ENCODE results near the gene CAMK2D.

CAMK2D gene

GRCh38 chr4:113561092-113561491, 200.4 kb downstream of the CAMK2D start:
- DNase-seq, result no peak

- DNase-seq, result no peak
Measured at GRCh38 chr4:113560579-113560978, 201.0 kb downstream of the CAMK2D start.

DNA sequence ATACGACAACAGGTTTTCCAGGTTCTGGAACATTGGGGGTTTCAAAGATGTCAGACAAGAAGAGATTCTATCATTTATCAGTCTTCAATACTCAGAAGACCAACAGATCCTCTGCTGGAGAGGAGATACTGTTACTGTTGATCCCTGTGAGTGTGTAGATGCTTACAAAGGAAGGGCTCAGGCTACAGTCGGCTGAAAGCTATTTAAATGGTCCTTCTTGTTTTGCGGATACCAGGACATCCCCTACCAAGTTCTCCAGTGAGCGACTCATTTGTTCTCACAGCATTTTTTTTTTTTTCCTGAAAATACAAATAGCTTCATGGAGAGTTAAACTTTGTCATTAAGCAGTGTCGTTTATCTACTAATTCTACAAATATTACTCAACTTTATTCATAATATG, 201.6 kb downstream of the CAMK2D start:
- DNase-seq, result no peak

DNA sequence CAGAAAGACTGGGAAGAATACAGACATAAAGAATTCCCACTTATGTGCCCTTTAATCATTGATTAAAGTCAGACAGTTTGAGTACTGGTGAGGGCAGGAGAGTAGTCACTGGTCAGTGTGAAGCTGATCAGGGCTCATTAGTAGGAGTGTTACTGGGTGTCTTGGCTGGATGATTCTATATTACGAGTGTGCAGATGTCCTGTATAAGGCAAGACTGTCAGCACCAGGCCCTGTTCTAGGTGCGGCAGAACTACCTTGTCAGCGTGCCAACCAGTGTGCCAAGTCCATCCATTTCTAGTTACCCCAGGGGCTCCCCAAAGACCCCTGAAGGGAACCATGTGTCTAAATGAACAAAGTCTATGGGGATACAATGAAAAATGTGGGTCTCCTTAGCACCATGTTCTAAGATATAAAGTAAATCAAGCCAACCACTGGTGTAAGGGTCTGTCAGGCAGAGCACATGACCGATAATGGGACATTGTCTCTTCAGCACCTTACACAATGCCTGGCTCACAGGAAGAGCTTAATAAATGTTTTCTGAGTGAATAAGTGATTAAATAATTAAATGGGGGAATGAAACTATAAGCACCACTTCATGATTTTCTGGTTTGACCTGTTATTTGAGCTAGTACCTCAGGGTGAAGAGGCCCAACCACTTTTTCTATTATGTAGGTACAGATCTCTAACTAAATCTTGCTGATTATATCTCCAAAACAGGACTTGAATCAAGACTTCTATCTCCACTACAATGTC, 205.0 kb downstream of the CAMK2D start:
- DNase-seq, result no peak

- DNase-seq, result no peak
Measured at GRCh38 chr4:113555868-113556267, 205.7 kb downstream of the CAMK2D start.

DNA sequence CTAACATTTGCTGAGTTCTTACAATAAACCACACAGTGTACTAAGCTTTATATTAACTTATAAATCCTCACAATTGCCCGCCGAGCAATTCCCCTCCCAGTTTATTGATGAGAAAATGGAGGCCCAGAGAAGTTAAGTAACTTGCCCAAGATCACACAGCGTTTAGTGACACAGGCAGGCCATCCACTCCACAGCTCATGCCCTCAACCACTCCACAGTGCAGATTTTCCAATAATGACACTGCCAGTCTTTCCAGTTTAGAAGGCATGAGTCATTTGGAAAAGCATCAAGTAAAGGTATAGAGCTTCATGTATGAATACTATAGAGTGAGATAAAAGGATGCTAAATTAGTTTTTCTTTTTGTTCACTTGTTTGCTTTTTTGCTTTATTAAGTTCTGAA, 208.5 kb downstream of the CAMK2D start:
- DNase-seq, result no peak

- DNase-seq, result no peak
Measured at GRCh38 chr4:113550510-113550909, 211.0 kb downstream of the CAMK2D start.

DNA sequence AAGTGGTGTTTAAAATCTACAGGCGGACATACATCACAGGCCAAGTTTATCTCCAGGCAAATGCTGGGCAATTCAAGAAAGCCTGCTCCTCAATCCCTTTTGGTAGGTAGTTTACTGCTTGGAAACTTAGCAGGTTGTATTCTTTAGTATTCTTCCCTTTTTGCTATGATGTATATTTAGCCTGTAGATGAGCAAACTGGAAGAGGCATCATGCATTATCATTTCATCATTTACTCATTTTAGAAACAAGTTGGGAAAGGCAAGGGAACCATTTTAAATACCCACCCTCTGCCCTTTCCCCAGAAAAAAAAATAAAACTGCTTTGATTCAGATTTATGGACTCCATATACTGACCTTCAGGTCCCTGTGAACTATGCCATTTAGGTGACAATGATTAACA, 213.2 kb downstream of the CAMK2D start:
- no peak for DNase-seq

DNA sequence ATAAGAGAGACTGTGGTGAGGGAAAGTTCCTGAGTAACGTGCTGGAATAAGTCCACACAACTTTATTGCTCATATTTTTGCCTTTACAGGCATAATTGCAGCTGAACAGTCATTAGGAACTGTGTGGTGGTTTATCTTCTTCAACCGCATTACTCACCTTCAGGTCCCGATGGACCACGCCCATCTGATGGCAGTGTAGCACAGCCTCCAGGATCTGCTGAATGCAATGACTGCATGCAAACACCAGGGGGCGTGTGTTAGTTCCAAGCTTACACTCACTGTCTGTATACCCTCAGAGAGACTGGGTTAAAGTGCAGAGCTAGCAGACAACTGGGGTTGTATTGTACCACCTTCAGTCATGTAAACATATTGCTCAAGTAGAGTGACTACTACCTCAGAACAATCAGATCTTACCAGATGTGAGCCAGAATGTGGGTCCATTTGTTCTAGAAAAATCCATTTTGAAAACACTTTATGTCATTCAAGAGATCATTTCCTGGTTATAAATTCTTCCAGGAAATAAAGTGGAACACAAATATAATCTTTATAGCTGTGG, 214.0 kb downstream of the CAMK2D start:
- peak; percentile 12 to 87 for DNase-seq

GRCh38 chr4:113541933-113542332, 219.6 kb downstream of the CAMK2D start:
- no peak for DNase-seq

DNA sequence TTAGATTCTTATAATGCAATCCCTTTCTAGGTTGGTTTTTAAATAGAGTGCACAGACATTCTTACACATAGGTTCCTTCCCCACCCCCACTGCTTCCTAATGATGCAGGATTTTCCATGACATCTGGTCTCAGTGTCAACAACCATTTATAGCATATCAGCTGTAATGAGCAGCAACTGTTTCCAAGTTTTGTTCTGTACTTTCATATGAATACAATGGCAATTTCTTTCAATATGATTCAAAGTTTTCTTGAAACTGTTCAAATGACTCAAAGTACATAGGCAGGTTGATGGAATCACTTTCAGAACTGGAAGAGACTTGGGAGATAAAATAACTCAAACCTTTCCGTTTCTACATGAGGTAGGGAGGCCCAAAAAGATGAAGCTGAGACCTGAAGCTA, 220.7 kb downstream of the CAMK2D start:
- no peak for DNase-seq

GRCh38 chr4:113539408-113539807, 222.1 kb downstream of the CAMK2D start:
- no peak for DNase-seq

GRCh38 chr4:113537628-113538027, 223.9 kb downstream of the CAMK2D start:
- no peak for DNase-seq

DNA sequence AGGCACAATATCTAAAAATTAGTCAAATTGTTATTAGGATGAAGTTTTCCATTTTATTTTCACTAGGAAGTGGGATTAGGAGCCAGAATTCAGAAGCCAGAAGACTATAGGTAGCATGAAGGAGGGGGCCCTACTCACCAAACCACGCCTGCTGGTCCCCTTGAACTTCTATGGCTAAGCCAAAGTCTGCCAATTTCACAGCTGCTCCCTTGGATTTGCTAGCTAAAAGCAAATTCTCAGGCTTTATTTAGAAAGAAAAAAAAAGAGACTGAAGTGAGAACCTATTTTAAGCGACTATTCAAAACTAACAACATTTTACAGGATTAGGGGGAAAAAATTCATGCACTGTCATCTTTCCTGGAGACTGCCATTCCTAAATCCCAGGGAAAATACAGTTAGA, 224.3 kb downstream of the CAMK2D start:
- no peak for DNase-seq

- no peak for DNase-seq
Measured at GRCh38 chr4:113534711-113535110, 226.8 kb downstream of the CAMK2D start.

DNA sequence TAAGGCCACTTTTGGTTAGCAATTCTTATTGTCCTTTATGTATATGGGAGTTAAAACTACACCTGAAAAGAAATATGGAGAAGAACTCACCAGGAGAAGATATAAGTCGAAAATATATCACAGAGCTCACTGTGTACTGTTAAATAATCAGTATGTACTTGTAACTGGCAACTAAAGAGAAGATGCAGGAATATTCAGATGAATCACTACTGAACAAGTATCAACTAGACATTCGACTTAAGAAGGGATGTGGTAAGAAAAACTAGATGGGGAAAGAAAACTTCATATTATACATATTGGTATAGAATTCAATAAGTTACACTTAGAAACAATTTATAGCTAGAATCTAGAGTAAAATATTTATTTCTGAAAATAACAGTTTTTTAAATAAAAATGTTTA, 230.0 kb downstream of the CAMK2D start:
- DNase-seq, result no peak

DNA sequence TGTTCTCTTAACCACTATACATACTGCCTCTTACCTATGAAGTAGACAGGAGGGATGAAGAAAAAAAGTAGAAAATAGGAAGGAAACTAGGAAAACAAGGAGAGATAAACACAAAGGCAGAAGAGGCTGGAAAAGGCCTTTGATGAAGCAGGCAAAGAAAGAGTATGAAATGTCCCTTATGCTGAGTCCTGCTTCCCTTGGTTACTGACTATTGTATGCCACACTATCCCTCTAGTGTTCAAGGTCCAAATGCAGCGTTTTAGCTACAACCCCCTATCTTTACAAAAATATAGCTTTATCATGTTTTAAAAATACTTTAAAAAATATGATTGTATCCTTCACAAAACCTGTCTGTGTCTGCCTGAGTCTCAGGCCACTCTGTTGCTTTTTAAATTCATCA, 233.1 kb downstream of the CAMK2D start:
- no peak for DNase-seq

DNA sequence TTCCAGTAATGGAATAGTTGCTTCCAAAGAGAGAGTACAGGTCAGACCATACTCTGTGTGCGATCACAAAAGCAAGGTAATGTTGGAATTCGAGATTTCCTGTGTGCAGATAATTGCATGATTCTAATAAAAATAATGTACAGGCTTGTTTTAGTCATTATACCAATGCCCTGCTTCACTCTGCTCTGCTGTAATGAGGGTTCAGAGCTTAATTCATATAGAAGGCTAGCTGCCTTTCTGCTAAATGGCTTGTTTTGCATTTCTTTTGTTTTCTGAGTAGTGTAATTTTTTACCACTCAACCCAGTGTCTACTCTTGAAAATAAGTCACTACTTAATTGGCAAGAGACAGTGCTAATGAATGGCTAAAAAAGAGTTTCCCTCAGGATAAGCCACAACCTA, 236.0 kb downstream of the CAMK2D start:
- no peak for DNase-seq

DNA sequence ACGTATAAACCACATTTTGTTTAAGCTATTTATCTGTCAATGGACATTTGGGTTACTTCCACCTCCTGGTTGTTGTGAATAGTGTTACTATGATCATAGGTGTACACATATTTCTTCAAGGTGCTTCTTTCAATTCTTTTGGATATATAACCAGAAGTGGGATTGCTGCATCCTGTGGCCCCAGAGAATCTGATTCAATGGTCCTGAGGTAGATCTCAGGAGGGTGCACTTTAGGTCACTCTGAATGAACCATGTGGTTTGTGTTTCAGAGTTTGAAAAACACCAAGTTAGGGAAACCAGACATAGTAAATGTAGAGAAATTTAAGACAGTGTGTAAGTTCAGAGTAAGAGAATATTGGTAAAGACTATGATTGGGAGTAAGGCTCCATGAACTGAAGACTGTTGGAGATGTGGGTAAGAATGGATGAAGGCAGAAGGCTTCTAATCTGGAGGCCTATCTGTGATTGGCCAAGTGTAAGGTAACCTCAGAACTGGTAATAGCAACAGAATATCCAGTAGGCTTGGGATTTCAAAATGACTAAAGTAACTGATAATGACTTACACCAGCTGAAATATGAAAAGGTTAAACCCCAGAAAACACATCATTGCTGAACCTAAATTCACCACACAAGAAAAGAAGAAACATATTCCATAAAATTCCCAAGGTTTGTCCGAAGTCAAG, 236.9 kb downstream of the CAMK2D start:
- no peak for DNase-seq

- no peak for DNase-seq
Measured at GRCh38 chr4:113524096-113524495, 237.4 kb downstream of the CAMK2D start.

GRCh38 chr4:113522433-113522832, 239.1 kb downstream of the CAMK2D start:
- no peak for DNase-seq

DNA sequence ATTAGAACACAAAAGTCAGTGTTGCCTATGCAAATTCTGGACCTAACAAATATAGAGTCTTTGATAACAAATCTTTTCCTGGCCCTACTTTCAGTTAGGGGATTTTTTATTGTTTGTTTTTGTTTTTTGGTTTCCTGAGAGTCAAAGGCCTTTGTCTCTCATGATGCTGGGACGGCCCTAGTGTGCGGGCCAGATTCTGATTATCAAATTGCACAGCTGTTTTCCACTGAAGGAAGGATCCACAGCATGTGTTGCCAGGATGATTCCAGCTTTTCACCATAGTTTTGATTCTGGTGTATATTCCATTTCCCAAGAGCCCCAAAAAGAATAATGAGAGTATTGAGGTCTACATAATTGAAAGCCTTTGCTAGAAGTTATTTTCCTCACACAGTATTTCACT, 248.2 kb downstream of the CAMK2D start:
- DNase-seq, result no peak

- DNase-seq, result no peak
Measured at GRCh38 chr4:113512880-113513279, 248.7 kb downstream of the CAMK2D start.

GRCh38 chr4:113511944-113512343, 249.6 kb downstream of the CAMK2D start:
- no peak for DNase-seq

All from bone marrow (tissue), 2 donors.